ENCODE measurements around the gene FILIP1. TPM values are rescaled to one million over a fixed set of nuclear protein-coding genes. Genes with fewer than 3 reads are reported as not detected.
A peak's percentile ranks its signal among the peaks of the same experiment; 100 is the strongest.
"Not testable (repeated sequence)": the region's sequence is repeated elsewhere in the genome, so short reads cannot be mapped to it uniquely, and the experiment has no call there.

The FILIP1 gene
- total and polyA plus RNA-seq, 2 of the 4 experiments (the other 2 are of a cell fraction) = under 0.01 to 0.03 TPM

DNA sequence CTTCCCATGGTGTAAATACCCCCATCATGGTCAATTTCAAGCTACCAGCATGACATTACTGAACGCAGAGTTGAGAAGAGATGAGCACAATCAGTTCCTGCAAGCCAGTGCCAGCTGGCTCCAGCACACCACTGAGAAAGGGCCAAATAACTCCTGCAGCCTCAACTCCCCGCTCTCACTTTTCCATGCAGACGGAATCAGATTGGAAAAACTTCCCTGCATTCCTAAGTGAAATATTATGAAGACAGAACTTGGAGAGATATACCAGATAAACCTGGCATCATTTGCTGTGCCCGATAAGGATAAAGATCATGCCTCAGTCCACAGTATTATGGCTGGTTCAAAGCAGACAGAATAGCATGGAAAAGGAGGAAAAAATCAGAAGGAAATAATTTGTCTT, 56.7 kb downstream of the FILIP1 start:
- Histone ChIP-seq H3K9me1 (ENCODE audit: insufficient read depth, low read length) (peaks cover 2% of the 10 kb centered on the region; the same call in 1 of the 2 replicates), H3K36me3 (ENCODE audit: control insufficient read depth, insufficient read depth, low read length) (no peaks in the 10 kb centered on the region), H2BK5ac (ENCODE audit: low read depth, low read length, poor library complexity, severe bottlenecking) (peak overlapping the region; percentile 36), H2AK5ac (ENCODE audit: low read depth, low read length) (peak overlapping the region; percentile 25; the same call in 1 of the 2 replicates), H3K23ac (ENCODE audit: low read depth, low read length) (0 out of 2 replicates have a peak overlapping the region, but pooled peaks have one; percentile 5), H3K14ac (replicated peaks; ENCODE audit: low read depth, low read length) (peak overlapping the region; percentile 1; the same call in 1 of the 2 replicates), H4K91ac (ENCODE audit: insufficient read depth, low read depth, low read length) (no peak overlapping the region), H3K4ac (ENCODE audit: low read depth, low read length) (peak overlapping the region; percentile 4), H4K5ac (ENCODE audit: low read depth, low read length) (peak overlapping the region; percentile 49), H3K9me3 (ENCODE audit: control insufficient read depth, insufficient read depth, low read length) (no peaks in the 10 kb centered on the region), H2BK15ac (ENCODE audit: low read depth, low read length) (peak overlapping the region; percentile 62; the same call in 1 of the 3 replicates), H2BK120ac (ENCODE audit: low read depth, low read length) (peak overlapping the region; percentile 0; the same call in 1 of the 2 replicates), H4K8ac (ENCODE audit: low read depth in 2 of 2, low read length in 2 of 2) (peak overlapping the region in 1 of 2 experiments; percentile 32; a peak in 1 of 4 replicates), H3K27ac (ENCODE audit: insufficient read depth, low read length) (no peak overlapping the region), H4K20me1 (ENCODE audit: insufficient read depth, low read length) (no peaks in the 10 kb centered on the region), H3K4me2 (ENCODE audit: low read depth, low read length) (no peak overlapping the region), H2AFZ (replicated peaks; ENCODE audit: low read length, poor library complexity) (no peak overlapping the region), H3K9ac (ENCODE audit: low read depth, low read length) (no peak overlapping the region), H3K4me1 (ENCODE audit: control insufficient read depth, insufficient read depth, low read length) (peaks cover 8% of the 10 kb centered on the region), H2AK9ac (replicated peaks; ENCODE audit: low read depth, low read length, poor library complexity) (no peak overlapping the region), H2BK20ac (ENCODE audit: low read depth, low read length) (peak overlapping the region; percentile 36; the same call in 1 of the 2 replicates), H3K56ac (ENCODE audit: extremely low read depth, insufficient read depth, low read length) (no peak overlapping the region), H3K79me1 (ENCODE audit: low read depth in 1 of 2, low read length in 2 of 2) (no peaks in the 10 kb centered on the region), H3K4me3 (ENCODE audit: insufficient read depth, low read depth, low read length) (no peak overlapping the region), H3K27me3 (ENCODE audit: control insufficient read depth, insufficient read depth, low read length) (no peaks in the 10 kb centered on the region), H3K18ac (ENCODE audit: low read depth, low read length) (peak overlapping the region; percentile 57)
- ChIA-PET POLR2A (ENCODE audit: unreplicated experiment) (no interaction called here), CTCF (interaction anchor here (1.0 to 1.3 kb wide), 2 partner anchors 10 to 140 kb away, joined by 3 read pairs; no protein-coding TSS in a partner anchor)
- in situ Hi-C loops (cut with MboI; ENCODE audit: low sequenced_read_pairs) = no loop called here
- WGBS, 2 experiments (ENCODE audit: extremely low coverage in 2 of 2, insufficient read length in 1 of 2) = 50% methylated on average over 1 of the region's 4 CpGs; no CpG with 5 or more reads in 1 of the 2 experiments
- dilution Hi-C loops (cut with HindIII; ENCODE audit: low sequenced_read_pairs, unreplicated experiment) = no loop called here
- intact Hi-C loops (cut with micrococcal nuclease) = no loop called here
- no TSS peak for BruUV-seq (replicated peaks)
- ATAC-seq (ENCODE audit: low read depth) (no peak), DNase-seq (no peak)
- TF ChIP-seq SMC3 (IDR thresholded peaks at IDR 0.05; ENCODE audit: low read depth, low read length) (no peak), BHLHE40 (IDR thresholded peaks at IDR 0.05; ENCODE audit: low read depth, low read length) (no peak), RCOR1 (IDR thresholded peaks at IDR 0.05; ENCODE audit: insufficient replicate concordance, low read length) (no peak)
- TF ChIP-seq, protein P1, sequence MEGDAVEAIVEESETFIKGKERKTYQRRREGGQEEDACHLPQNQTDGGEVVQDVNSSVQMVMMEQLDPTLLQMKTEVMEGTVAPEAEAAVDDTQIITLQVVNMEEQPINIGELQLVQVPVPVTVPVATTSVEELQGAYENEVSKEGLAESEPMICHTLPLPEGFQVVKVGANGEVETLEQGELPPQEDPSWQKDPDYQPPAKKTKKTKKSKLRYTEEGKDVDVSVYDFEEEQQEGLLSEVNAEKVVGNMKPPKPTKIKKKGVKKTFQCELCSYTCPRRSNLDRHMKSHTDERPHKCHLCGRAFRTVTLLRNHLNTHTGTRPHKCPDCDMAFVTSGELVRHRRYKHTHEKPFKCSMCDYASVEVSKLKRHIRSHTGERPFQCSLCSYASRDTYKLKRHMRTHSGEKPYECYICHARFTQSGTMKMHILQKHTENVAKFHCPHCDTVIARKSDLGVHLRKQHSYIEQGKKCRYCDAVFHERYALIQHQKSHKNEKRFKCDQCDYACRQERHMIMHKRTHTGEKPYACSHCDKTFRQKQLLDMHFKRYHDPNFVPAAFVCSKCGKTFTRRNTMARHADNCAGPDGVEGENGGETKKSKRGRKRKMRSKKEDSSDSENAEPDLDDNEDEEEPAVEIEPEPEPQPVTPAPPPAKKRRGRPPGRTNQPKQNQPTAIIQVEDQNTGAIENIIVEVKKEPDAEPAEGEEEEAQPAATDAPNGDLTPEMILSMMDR (conservative IDR thresholded peaks at IDR 0.05; ENCODE audit: low read depth, low read length) = no peak

DNA sequence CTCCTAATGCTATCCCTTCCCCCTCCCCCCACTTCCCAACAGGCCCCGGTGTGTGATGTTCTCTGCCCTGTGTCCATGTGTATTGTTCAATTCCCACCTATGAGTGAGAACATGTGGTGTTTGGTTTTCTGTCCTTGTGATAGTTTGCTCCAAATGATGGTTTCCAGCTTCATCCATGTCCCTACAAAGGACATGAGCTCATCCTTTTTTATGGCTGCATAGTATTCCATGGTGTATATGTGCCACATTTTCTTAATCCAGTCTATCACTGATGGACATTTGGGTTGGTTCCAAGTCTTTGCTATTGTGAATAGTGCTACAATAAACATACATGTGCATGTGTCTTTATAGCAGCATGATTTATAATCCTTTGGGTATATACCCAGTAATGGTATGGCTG, 60.8 kb downstream of the FILIP1 start:
- dilution Hi-C loops (cut with HindIII; ENCODE audit: low sequenced_read_pairs, unreplicated experiment); intact Hi-C loops (cut with micrococcal nuclease): not testable (repeated sequence)

More for the DNA sequence above, 60.8 kb downstream of the FILIP1 start:
- H3K79me1 ChIP-seq (ENCODE audit: low read depth in 1 of 2, low read length in 2 of 2); POLR2A ChIA-PET (ENCODE audit: unreplicated experiment); H2BK15ac ChIP-seq (ENCODE audit: low read depth, low read length); H2AFZ ChIP-seq (replicated peaks; ENCODE audit: low read length, poor library complexity); H3K27ac ChIP-seq (ENCODE audit: insufficient read depth, low read length); H4K91ac ChIP-seq (ENCODE audit: insufficient read depth, low read depth, low read length); H3K14ac ChIP-seq (replicated peaks; ENCODE audit: low read depth, low read length); H3K9me3 ChIP-seq (ENCODE audit: control insufficient read depth, insufficient read depth, low read length); BruUV-seq (replicated peaks); H2BK20ac ChIP-seq (ENCODE audit: low read depth, low read length); H3K23ac ChIP-seq (ENCODE audit: low read depth, low read length); H3K9ac ChIP-seq (ENCODE audit: low read depth, low read length); H2BK120ac ChIP-seq (ENCODE audit: low read depth, low read length); H3K18ac ChIP-seq (ENCODE audit: low read depth, low read length); in situ Hi-C loops (cut with MboI; ENCODE audit: low sequenced_read_pairs); ATAC-seq (ENCODE audit: low read depth); H3K9me1 ChIP-seq (ENCODE audit: insufficient read depth, low read length); H4K20me1 ChIP-seq (ENCODE audit: insufficient read depth, low read length); H3K4me2 ChIP-seq (ENCODE audit: low read depth, low read length); H3K4me3 ChIP-seq (ENCODE audit: insufficient read depth, low read depth, low read length); DNase-seq; H3K4me1 ChIP-seq (ENCODE audit: control insufficient read depth, insufficient read depth, low read length); H4K5ac ChIP-seq (ENCODE audit: low read depth, low read length); CTCF ChIA-PET; H3K27me3 ChIP-seq (ENCODE audit: control insufficient read depth, insufficient read depth, low read length); H2AK9ac ChIP-seq (replicated peaks; ENCODE audit: low read depth, low read length, poor library complexity); H2AK5ac ChIP-seq (ENCODE audit: low read depth, low read length); H2BK5ac ChIP-seq (ENCODE audit: low read depth, low read length, poor library complexity, severe bottlenecking); H3K4ac ChIP-seq (ENCODE audit: low read depth, low read length); H3K56ac ChIP-seq (ENCODE audit: extremely low read depth, insufficient read depth, low read length); H3K36me3 ChIP-seq (ENCODE audit: control insufficient read depth, insufficient read depth, low read length); H4K8ac ChIP-seq (ENCODE audit: low read depth in 2 of 2, low read length in 2 of 2): not testable (repeated sequence)
- WGBS, 2 experiments (ENCODE audit: extremely low coverage in 2 of 2, insufficient read length in 1 of 2) = no CpG with 5 or more reads among the region's 1 CpG

Measured in IMR-90 (cell line).